ENCODE results near the gene OR6N2.

OR6N2 gene

DNA sequence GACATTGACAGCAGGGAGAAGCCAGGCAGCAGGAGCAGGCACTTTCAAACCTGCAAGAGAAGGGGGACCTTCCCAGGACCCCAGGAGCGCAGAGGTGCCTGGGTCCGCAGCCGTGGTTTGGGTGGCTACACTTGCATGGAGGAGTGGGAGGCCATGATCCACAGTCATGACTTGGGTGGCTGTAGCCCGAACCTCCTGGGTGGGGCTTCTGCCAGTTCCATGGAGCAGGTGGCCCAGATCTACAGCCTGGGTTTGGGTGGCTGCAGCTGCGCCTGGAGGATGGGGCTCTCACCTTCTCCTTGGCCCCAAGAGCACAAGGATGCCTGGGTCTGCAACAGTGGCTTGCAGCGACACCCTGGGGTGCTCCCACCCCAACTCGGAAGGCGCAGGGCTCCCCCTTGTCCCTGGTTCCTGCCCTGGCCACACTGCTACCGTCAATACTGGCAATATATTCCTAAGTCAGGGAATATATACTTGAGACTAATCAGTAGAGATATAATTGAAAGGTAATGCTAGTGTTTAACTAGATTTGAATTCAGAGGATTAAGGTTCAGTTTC is 28.8 kb downstream of the OR6N2 start:
- no peak for DNase-seq

DNA sequence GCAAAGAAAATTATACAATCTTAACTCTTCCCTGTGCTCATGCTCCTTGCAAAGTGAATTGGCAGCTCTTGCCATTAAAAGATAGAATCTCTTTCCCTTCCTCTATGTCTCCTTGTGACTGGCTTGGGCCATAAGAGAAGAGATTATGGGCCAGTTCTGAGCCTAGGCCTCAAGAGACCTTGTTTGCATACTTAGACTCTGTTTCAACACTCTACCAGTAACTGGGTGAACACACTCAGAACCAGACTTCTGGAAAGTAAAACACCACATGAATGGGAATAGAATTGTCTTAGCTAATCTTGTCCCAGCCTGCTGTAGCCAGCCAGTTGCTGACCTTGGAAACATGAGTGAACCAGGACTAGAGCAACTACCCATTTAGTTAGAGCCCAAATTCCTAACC is 45.2 kb downstream of the OR6N2 start:
- no peak for DNase-seq

DNA sequence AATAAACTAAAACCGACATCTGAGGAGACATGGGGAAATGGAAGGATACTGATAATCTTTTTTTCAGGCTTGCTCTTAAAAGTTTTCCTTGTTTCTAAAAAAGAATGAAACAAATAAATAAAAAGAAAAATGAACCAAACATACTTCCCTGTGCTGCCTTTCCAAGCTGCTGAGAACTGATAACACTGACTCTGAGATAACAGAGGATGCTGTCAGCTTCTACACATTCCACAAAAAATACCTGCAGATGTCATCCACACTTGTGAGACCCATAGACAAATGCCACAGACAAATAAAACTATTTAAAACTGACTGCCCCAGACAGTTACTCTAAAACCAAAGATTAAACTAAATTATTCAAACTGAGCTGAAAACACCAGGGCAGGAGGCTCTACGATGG is 48.5 kb downstream of the OR6N2 start:
- no peak for DNase-seq

DNA sequence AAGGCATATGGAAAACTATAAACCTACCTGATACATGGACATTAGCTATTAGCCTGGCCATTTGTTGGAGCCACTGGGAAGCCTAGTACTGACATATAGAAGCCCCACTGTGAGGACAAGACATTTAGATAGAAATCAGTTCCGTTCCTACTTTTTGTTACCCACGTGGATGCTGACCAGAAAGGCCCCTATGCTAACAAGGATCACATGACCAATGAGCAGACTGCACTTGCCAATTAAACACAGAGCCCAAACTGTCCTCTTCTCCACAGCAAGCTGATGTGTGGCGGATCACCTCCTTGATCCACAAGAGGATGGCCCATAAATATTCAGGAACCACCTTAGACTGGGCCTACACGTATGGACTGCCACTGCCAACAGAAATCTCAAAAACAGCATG is 49.3 kb downstream of the OR6N2 start:
- DNase-seq, result no peak

DNA sequence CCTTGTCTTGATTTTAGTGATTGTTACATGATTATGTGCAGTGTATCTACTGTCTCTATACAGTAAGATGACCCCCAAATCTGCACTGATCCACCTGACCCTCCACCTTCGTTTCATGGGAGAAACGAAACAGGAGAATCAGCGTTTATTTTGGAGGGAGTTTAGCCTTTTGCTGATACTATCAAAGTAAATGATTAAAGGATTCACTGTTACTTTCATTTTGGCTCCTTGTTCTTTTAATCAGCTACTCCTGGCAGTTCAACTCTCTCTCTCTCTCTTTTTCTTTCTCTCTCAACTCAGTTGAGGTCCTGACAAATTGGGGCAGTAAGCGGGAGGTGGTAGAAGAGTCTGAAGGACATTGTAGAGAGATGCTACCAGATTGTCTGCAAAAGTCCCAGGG is 50.6 kb downstream of the OR6N2 start:
- no peak for DNase-seq

DNA sequence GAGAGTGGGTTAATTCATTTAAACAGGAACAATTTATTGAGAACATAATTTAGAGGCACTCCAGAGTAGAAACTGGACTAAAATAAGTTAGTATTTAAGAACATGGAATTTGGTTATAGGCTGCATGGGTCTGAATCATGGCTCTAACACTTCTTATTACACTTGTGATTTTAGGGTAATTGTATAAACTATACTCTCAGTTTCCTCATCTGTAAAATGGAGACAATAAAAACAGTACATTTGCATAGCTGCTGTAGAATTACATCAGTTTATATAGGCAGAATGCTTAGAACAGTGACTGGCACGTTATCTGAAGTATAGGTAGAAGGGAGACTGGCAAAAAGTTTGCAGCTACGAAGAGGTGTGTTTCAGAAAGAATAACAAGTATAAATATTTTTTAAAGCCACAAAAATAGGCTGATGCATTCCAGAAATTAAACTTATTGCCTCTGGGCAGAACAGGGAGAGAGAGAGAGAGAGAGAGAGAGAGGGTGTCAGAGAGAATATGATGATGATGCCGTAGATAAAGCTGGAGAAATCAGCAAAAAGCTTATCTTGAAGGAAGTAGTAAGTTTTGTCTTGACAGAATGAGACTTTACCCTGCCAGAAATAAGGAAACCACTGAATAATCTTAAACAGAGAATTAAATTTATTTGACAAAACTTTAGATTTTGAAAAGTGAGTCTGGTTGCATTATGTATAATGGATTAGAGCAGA is 52.3 kb downstream of the OR6N2 start:
- DNase-seq, result no peak

DNA sequence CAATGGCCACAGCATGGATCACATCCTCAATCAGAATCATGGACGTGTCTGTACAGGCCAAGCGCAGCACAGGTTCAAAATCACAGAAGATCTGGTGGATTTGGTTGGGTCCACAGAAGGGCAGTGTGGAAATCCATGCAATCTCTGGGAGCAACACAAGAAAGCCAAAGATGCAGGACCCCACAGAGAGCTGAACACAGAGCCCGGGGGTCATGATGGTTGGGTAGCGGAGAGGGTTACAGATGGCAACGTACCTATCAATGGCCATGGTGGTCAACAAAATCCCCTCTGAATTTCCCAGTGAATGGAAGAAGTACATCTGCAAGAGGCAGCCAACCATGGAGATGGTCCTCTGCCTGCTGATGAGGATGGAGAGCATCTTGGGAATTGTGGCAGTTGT is 56.6 kb downstream of the OR6N2 start:
- no peak for DNase-seq

Data from NCI-H2029 treated with DMSO at 0.1 percent for 48 hours (cell line).